PC-3 (cell line): ENCODE results near the gene JCAD. TPM values are rescaled to one million over a fixed set of nuclear protein-coding genes. Genes with fewer than 3 reads are reported as not detected.

ENCODE experiments used
- ATAC-seq: fragments of 200-7000 bp; cut with Tn5 transposase; 2 replicates; pipeline ENCODE4 v1.9.1; 2020; ENCODE audit warnings: mild to moderate bottlenecking, moderate library complexity
- BruUV-seq: library from RNA; stranded (reverse); fragments of 400-500 nt; replicated peaks from 2 replicates; lab custom pipeline; 2021; lab: Mats Ljungman, UMichigan
- CTCF ChIA-PET: fragments of 300-600 bp; sonication (Branson Sonifier 250); formaldehyde crosslinking; loops from one replicate; lab custom pipeline; 2022; ENCODE audit warnings: antibody characterized with exemption; lab: Charles Lee
- POLR2A ChIA-PET: fragments of 300-600 bp; sonication (Branson Sonifier 250); formaldehyde crosslinking; loops from one replicate; lab custom pipeline; 2022; ENCODE audit warnings: antibody characterized with exemption; ENCODE audit not compliant: unreplicated experiment; lab: Charles Lee
- DNase-seq: peaks from one replicate; pipeline ENCODE4 v3.0.0-alpha.2; 2015
- H2AFZ ChIP-seq: fragments of 300-600 bp; sonication (generic); 2 replicates; pipeline ENCODE4 v1.6.0; 2016; ENCODE audit warnings: antibody characterized with exemption, low read length
- H3F3A ChIP-seq: fragments of 300-600 bp; sonication (generic); one replicate; pipeline ENCODE4 v1.6.0; 2017; ENCODE audit warnings: antibody characterized with exemption, low read length, control low read depth, mild to moderate bottlenecking; ENCODE audit not compliant: unreplicated experiment
- H3K27ac ChIP-seq: fragments of 300-600 bp; sonication (generic); 2 replicates; pipeline ENCODE4 v1.5.1; 2016; ENCODE audit warnings: mild to moderate bottlenecking, low read length
- H3K27me3 ChIP-seq: fragments of 300-600 bp; sonication (generic); 2 replicates; pipeline ENCODE4 v1.6.1; 2016; ENCODE audit warnings: low read length, mixed read lengths
- H3K36me3 ChIP-seq: fragments of 300-600 bp; sonication (generic); 2 replicates; pipeline ENCODE4 v1.6.1; 2016; ENCODE audit warnings: low read depth, mixed run types, low read length, mixed read lengths
- H3K4me1 ChIP-seq: fragments of 300-600 bp; sonication (generic); 2 replicates; pipeline ENCODE4 v1.5.1; 2016; ENCODE audit warnings: low read length; ENCODE audit not compliant: insufficient read depth
- H3K4me2 ChIP-seq: fragments of 300-600 bp; sonication (generic); 2 replicates; pipeline ENCODE4 v1.6.0; 2016; ENCODE audit warnings: low read length
- H3K4me3 ChIP-seq: fragments of 300-600 bp; sonication (generic); 2 replicates; pipeline ENCODE4 v1.5.1; 2016; ENCODE audit warnings: mild to moderate bottlenecking, low read length, mixed read lengths
- H3K79me2 ChIP-seq: fragments of 300-600 bp; sonication (generic); 2 replicates; pipeline ENCODE4 v1.6.1; 2017; ENCODE audit warnings: low read length, mixed read lengths
- H3K9ac ChIP-seq: fragments of 300-600 bp; sonication (generic); 2 replicates; pipeline ENCODE4 v1.6.0; 2016; ENCODE audit warnings: mild to moderate bottlenecking, low read length
- H3K9me2 ChIP-seq: fragments of 300-600 bp; sonication (generic); replicated peaks from 2 replicates; pipeline ENCODE4 v1.6.1; 2016; ENCODE audit warnings: mixed run types, low read length, mixed read lengths
- H3K9me3 ChIP-seq: fragments of 300-600 bp; sonication (generic); 2 replicates; pipeline ENCODE4 v1.6.1; 2016; ENCODE audit warnings: low read length, mixed read lengths
- H4K20me1 ChIP-seq: fragments of 300-600 bp; sonication (generic); 2 replicates; pipeline ENCODE4 v1.6.1; 2016; ENCODE audit warnings: low read length, mixed read lengths
- CTCF ChIP-seq: fragments of 300-600 bp; sonication (generic); conservative IDR thresholded peaks from 2 replicates; pipeline ENCODE4 v1.5.1; 2017; ENCODE audit warnings: antibody characterized with exemption, low read depth, mild to moderate bottlenecking, low read length
- EZH2 ChIP-seq: fragments of 300-600 bp; sonication (generic); IDR thresholded peaks from one replicate; pipeline ENCODE4 v1.6.1; 2017; ENCODE audit warnings: antibody characterized with exemption, mild to moderate bottlenecking, low read length; ENCODE audit not compliant: unreplicated experiment
- EZH2phosphoT487 ChIP-seq: fragments of 300-600 bp; sonication (generic); IDR thresholded peaks from 2 replicates; pipeline ENCODE4 v1.6.1; 2018; ENCODE audit warnings: mild to moderate bottlenecking, antibody characterized with exemption, low read length, borderline replicate concordance
- intact Hi-C: fragments of 100-400 bp; cut with micrococcal nuclease; formaldehyde crosslinking; loops from 2 replicates; pipeline ENCODE4 v1.9.0; 2023
- total RNA-seq: library from RNA; depleted of rRNA; stranded (reverse); fragments of >200 nt; gene quantifications from 2 replicates; pipeline ENCODE4 v1.2.3, GENCODE V29; 2014

The JCAD gene
- total RNA-seq, 1 experiment from 2014 or later = 5.0 TPM

GRCh38 chr10:30022590-30022989, 36.8 kb downstream of the JCAD start:
- no peak for ATAC-seq
- BruUV-seq = no TSS peak
- no peaks in the 10 kb centered on the region for H3K4me1 ChIP-seq
- ChIA-PET POLR2A (no interaction called here), CTCF (no interaction called here)
- no peaks in the 10 kb centered on the region for H3K79me2 ChIP-seq
- intact Hi-C loops = no loop called here
- H4K20me1 ChIP-seq = no peaks in the 10 kb centered on the region
- TF ChIP-seq EZH2phosphoT487 (no peak), CTCF (peak; percentile 26; the same call in 1 of the 2 replicates)
- DNase-seq = no peak
- H3K27ac ChIP-seq = no peak overlapping the region
- no peaks in the 10 kb centered on the region for H3K9me3 ChIP-seq
- no peaks in the 10 kb centered on the region for H3K9me2 ChIP-seq
- H2AFZ ChIP-seq = no peak overlapping the region
- no peaks in the 10 kb centered on the region for H3K36me3 ChIP-seq
- no peak overlapping the region for H3K4me2 ChIP-seq
- no peaks in the 10 kb centered on the region for H3K27me3 ChIP-seq
- H3K9ac ChIP-seq = no peak overlapping the region
- no peaks in the 10 kb centered on the region for H3F3A ChIP-seq
- no peak overlapping the region for H3K4me3 ChIP-seq

GRCh38 chr10:30019468-30019867, 39.9 kb downstream of the JCAD start:
- POLR2A ChIA-PET = no interaction called here
- BruUV-seq = no TSS peak
- no peaks in the 10 kb centered on the region for H4K20me1 ChIP-seq
- H3K4me3 ChIP-seq = no peak overlapping the region
- no peaks in the 10 kb centered on the region for H3K79me2 ChIP-seq
- CTCF ChIA-PET = no interaction called here
- no peak overlapping the region for H3K4me2 ChIP-seq
- no peaks in the 10 kb centered on the region for H3K4me1 ChIP-seq
- intact Hi-C loops = no loop called here
- H3K36me3 ChIP-seq = no peaks in the 10 kb centered on the region
- H3K9ac ChIP-seq = no peak overlapping the region
- H3K9me2 ChIP-seq = no peaks in the 10 kb centered on the region
- no peak for DNase-seq
- ATAC-seq = no peak
- no peak for TF ChIP-seq EZH2
- no peak overlapping the region for H3K27ac ChIP-seq
- no peak overlapping the region for H2AFZ ChIP-seq
- H3F3A ChIP-seq = no peaks in the 10 kb centered on the region
- no peaks in the 10 kb centered on the region for H3K9me3 ChIP-seq
- H3K27me3 ChIP-seq = no peaks in the 10 kb centered on the region

- Histone ChIP-seq H2AFZ (no peak overlapping the region), H3K4me3 (no peak overlapping the region), H3K79me2 (no peaks in the 10 kb centered on the region), H4K20me1 (no peaks in the 10 kb centered on the region), H3K9me2 (no peaks in the 10 kb centered on the region), H3K9me3 (no peaks in the 10 kb centered on the region), H3K27me3 (no peaks in the 10 kb centered on the region), H3K9ac (no peak overlapping the region), H3K27ac (no peak overlapping the region), H3F3A (no peaks in the 10 kb centered on the region), H3K4me2 (no peak overlapping the region), H3K4me1 (no peaks in the 10 kb centered on the region), H3K36me3 (no peaks in the 10 kb centered on the region)
- ChIA-PET CTCF (no interaction called here), POLR2A (no interaction called here)
- no TSS peak for BruUV-seq
- intact Hi-C loops = no loop called here
- DNase-seq = no peak
- no peak for ATAC-seq
- TF ChIP-seq EZH2 = no peak
- TF ChIP-seq EZH2phosphoT487 = no peak
- TF ChIP-seq CTCF = no peak
Observed at GRCh38 chr10:30018496-30018895, 40.9 kb downstream of the JCAD start.
